HG03280 (cell line): Measurements from ENCODE around the gene KMT2B.

ENCODE experiments used
- ATAC-seq: cut with Tn5 transposase; IDR thresholded peaks from one replicate; pipeline ENCODE4 v1.9.1; 2021; ENCODE audit warnings: mild to moderate bottlenecking, moderate library complexity; ENCODE audit not compliant: unreplicated experiment

The KMT2B gene

GRCh38 chr19:35776102-35776788 is 58.4 kb downstream of the KMT2B start:
- ATAC-seq: no peak

GRCh38 chr19:35777086-35777841 is 59.5 kb downstream of the KMT2B start:
- ATAC-seq: no peak

DNA sequence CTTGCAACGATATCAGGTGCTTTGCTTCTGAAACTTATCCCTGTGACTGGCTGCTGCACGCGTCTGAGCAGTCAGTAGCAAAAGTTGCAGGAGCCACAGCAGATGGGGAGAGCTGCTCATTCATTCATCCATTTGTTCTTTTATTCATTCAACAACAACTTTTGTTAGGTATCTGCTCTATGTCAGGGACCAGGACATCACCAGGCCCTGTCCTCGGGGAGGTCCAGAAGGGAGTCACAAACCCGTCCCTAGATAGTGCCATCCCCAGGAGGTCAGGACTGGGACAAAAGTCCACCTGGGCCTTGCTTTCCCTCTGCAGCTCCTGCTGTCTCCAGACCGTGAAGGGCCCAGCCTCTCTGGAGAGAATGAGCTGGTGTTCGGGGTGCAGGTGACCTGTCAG is 60.2 kb downstream of the KMT2B start:
- ATAC-seq: no peak

DNA sequence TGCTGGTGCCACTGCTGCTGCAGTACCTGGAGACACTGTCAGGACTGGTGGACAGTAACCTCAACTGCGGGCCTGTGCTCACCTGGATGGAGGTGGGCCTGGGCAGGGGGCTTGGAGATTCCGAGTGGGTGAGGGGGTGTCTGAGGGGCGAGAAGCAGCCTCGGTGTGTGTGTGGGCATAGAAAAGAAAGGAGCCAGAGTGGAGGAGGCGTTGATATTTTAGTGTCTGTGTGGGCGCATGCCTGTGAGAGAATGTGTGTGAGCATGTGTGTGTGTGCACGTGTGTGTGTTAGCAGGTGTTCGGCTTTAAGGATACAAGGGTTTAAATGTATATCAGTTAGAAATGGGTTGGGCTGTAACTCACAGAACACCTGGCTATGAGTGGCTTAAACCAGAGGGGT is 61.2 kb downstream of the KMT2B start:
- no peak for ATAC-seq

- no peak for ATAC-seq
Observed at GRCh38 chr19:35780058-35780457, 62.3 kb downstream of the KMT2B start.

- no peak for ATAC-seq
Observed at GRCh38 chr19:35780717-35781116, 62.9 kb downstream of the KMT2B start.

DNA sequence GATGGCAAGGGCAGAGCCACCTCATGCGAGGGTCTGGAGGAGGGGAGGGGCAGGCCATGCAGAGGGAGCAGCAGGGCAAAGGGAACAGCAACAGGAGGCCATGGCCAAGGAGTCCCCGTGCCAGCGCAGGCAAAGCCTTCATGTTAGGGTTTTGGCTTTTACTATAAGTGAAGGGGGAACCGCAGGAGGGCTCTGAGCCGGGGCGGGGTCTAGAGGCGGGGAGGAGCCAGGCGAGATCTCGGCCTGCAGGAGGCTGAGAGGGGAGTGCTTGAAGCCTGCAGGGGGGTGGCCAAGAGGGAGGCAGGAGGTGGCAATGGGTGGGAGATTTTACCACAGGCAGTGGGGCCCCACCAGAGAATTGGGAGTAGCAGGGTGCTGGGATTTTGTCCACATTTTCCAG is 63.8 kb downstream of the KMT2B start:
- ATAC-seq: no peak

GRCh38 chr19:35782589-35782988 is 64.8 kb downstream of the KMT2B start:
- ATAC-seq: no peak

- no peak for ATAC-seq
Observed at GRCh38 chr19:35783469-35784434, 65.9 kb downstream of the KMT2B start.

DNA sequence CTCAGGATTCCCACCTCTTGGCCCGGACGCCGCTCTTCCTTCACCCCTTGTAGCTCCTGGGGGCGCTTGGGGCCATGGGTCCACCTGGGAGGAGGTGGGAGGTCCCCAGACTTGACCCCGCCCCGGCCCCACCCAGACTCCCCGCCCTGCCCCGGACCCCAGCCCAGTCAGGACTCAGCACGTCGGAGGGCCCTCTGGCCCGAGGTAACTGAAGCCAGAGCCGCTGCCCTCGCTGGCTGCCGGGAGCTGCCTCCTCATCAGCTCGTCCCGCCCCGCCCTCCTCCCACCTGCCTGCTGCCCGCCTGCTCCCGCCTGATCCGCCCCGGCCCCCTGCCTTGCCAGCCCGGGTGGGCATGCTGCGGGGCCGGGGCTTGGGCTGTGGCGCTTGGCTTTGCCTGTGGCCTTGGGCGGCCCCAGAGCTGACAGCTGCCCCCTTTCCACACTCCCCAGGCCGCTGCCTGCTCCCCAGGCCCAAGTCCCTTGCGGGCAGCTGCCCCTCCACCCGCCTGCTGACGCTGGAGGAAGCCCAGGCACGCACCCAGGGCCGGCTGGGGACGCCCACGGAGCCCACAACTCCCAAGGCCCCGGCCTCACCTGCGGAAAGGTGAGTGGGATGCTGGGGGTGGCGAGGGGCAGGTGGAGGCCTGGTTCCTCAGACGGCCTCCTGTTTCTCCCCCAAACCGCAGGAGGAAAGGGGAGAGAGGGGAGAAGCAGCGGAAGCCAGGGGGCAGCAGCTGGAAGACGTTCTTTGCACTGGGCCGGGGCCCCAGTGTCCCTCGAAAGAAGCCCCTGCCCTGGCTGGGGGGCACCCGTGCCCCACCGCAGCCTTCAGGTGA is 66.9 kb downstream of the KMT2B start:
- no peak for ATAC-seq

DNA sequence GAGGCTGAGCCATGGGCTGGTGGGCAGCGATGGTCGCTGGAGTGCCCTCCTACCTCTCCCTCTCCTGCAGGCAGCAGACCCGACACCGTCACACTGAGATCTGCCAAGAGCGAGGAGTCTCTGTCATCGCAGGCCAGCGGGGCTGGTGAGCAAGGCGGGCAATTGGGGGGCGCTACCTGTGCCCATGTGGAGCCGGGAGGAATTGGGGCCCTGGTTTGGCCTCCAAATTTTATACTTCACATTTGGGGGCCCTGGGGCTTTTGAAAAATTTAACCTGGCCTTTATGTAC is 67.5 kb downstream of the KMT2B start:
- ATAC-seq: no peak

DNA sequence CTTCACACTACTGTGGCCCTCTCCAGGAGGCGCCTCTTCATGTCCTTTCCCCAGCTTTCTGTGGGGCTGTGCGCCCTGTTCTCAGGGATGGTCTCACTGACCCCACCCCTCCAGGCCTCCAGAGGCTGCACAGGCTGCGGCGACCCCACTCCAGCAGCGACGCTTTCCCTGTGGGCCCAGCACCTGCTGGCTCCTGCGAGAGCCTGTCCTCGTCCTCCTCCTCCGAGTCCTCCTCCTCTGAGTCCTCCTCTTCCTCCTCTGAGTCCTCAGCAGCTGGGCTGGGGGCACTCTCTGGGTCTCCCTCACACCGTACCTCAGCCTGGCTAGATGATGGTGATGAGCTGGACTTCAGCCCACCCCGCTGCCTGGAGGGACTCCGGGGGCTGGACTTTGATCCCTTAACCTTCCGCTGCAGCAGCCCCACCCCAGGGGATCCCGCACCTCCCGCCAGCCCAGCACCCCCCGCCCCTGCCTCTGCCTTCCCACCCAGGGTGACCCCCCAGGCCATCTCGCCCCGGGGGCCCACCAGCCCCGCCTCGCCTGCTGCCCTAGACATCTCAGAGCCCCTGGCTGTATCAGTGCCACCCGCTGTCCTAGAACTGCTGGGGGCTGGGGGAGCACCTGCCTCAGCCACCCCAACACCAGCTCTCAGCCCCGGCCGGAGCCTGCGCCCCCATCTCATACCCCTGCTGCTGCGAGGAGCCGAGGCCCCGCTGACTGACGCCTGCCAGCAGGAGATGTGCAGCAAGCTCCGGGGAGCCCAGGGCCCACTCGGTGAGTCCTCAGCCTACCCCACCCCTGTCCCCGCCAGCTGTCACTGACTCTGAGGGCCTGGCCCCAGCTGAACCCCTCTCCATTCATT is 68.7 kb downstream of the KMT2B start:
- no peak for ATAC-seq

GRCh38 chr19:35787227-35787799 is 69.5 kb downstream of the KMT2B start:
- ATAC-seq: no peak
